ENCODE results near the gene ADRA2C. TPM values are rescaled to one million over a fixed set of nuclear protein-coding genes. Genes with fewer than 3 reads are reported as not detected.

ADRA2C gene
- total RNA-seq, 4 donors from 2014 or later, result 2.3 to 14.9 (median 6.5) TPM

DNA sequence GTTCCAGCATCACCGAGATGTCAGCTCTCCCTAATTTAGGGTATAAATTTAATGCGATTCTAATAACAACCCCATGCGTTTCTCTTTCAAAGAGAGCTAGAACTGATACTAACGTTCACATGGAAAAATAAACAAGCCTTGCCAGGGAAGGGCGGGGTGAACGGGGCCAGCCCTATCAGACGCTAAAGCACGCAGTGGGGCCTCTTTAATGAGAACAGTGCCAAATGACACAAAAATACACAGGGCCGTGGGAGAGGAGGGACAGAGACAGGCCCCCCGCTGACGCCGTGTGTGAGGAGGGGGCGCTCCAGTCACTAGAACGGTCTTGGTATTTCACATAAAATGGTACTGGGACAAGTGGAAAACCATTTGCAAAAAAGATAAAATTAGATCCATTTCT is 21.3 kb upstream of the ADRA2C start:
- intact Hi-C loops (cut with DNase I; ENCODE audit: low total_unique reads), result no loop called here
- no peak for TF ChIP-seq CTCF (IDR thresholded peaks at IDR 0.05)
- no peak for TF ChIP-seq POLR2A (IDR thresholded peaks at IDR 0.05)
- 21 to 24% methylated on average over 14 of the region's 14 CpGs for WGBS, 2 donors
- no peak for DNase-seq (ENCODE audit: low spot score in 2 of 2)
- H3K4me3 ChIP-seq (ENCODE audit: low read depth, poor library complexity, severe bottlenecking), result no peak overlapping the region

DNA sequence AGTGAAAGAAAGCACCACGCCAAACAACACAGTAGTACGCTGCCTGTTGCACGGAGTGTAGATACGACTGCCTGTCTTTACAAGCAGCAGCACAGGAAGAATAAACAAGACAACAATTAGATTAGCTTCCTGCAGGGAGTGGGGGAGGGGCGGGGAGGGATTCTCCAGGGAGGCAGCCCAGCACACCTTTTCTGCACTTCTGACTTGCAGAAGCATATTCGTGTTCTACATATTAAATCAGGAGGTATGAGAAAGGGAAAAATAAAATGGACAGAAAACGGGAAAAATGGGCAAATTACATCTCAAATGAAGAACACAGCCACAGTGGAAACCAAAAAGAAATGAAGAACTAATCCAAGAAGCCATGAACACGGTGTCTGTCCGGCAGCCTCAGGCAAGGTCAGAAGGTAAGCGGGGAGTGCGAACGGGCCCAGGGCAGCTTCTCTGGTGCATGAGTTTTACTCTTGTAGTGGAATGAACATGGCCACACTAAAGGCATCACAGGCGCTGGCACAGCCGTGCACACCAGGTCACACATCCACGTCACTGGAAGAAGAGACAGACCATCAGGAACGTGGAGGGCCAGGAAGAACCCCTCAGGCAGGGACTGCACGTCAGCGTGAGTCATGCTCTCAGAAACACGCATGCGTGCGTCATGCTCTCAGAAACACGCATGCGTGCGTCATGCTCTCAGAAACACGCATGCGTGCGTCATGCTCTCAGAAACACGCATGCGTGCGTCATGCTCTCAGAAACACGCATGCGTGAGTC is 20.1 kb upstream of the ADRA2C start:
- DNase-seq (ENCODE audit: low spot score in 2 of 2), result no peak
- intact Hi-C loops (cut with DNase I; ENCODE audit: low total_unique reads), result no loop called here
- no peak overlapping the region for H3K4me3 ChIP-seq (ENCODE audit: low read depth, poor library complexity, severe bottlenecking)
- TF ChIP-seq POLR2A (IDR thresholded peaks at IDR 0.05) (no peak), CTCF (IDR thresholded peaks at IDR 0.05) (no peak)
- 59 to 66% methylated on average over 32 of the region's 32 CpGs for WGBS, 2 donors

DNA sequence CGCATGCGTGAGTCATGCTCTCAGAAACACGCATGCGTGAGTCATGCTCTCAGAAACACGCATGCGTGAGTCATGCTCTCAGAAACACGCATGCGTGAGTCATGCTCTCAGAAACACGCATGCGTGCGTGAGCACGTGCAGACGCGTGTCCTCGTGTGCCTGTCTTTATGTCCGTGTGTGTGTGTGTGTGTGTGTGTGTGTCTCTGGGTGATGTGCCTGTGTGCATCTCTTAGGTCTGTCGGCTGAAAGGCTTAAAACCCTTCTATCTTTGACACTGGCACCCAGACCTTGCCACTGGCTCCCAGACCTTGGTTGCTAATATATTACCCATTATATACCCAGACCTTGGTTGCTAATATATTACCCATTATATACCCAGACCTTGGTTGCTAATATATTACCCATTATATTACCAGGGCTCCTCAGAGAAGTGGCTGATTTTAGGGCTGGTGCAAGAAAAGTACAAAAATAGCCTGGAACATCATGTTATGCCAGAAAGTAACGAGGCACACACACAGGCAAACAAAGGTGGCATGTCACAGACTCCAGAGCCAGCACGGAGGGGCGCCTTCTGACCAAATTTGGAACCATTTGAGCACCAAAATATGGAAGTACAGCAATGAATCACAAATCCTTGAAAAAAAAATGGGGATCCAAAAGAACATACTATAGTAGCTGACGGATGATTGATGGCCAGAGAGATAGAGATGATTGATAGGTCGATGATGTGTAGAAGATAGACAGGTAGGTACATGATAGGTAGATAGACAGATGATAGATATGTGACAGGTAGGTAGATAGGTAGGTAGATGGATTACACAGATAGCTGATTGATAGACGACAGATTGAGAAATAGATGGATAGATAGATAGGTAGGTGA is 19.2 kb upstream of the ADRA2C start:
- WGBS, 2 donors, result 79 to 83% methylated on average over 20 to 23 of the region's 23 CpGs
- TF ChIP-seq CTCF (IDR thresholded peaks at IDR 0.05), result no peak
- DNase-seq (ENCODE audit: low spot score in 2 of 2), result no peak
- no peak overlapping the region for H3K4me3 ChIP-seq (ENCODE audit: low read depth, poor library complexity, severe bottlenecking)
- intact Hi-C loops (cut with DNase I; ENCODE audit: low total_unique reads), result no loop called here

DNA sequence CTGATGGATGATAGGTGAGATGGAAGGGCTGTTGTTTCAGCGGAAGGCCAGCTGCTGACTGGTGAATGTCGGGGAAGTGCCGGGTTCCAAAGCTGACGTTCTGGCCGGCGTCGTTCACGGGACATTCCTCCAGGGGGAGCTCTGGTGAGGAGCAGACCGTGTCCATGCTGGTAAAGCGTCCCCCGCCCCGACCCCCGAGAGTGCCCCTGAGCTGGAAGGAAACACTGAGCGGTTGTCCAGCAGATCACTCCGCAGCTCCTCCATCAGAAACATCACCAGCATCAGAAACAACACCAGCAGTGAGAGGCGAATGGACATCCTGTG is 18.6 kb upstream of the ADRA2C start:
- TF ChIP-seq CTCF (IDR thresholded peaks at IDR 0.05) (no peak), POLR2A (IDR thresholded peaks at IDR 0.05) (no peak)
- intact Hi-C loops (cut with DNase I; ENCODE audit: low total_unique reads), result no loop called here
- no peak for DNase-seq (ENCODE audit: low spot score in 2 of 2)
- WGBS, 2 donors, result 6 to 15% methylated on average over 16 of the region's 16 CpGs
- no peak overlapping the region for H3K4me3 ChIP-seq (ENCODE audit: low read depth, poor library complexity, severe bottlenecking)

GRCh38 chr4:3748136-3748898 is 17.9 kb upstream of the ADRA2C start:
- no peak for DNase-seq (ENCODE audit: low spot score in 2 of 2)
- intact Hi-C loops (cut with DNase I; ENCODE audit: low total_unique reads), result no loop called here
- no peak overlapping the region for H3K4me3 ChIP-seq (ENCODE audit: low read depth, poor library complexity, severe bottlenecking)
- WGBS, 2 donors, result 62% methylated on average over 17 of the region's 17 CpGs
- TF ChIP-seq POLR2A (IDR thresholded peaks at IDR 0.05) (no peak), CTCF (IDR thresholded peaks at IDR 0.05) (no peak)

Data from lower leg skin (tissue), 4 donors.